AML-193 (cell line): Measurements from ENCODE around the gene KCNJ3.
"Not testable (repeated sequence)": the region's sequence is repeated elsewhere in the genome, so short reads cannot be mapped to it uniquely, and the experiment has no call there.

Experiments used
- DNase-seq, 2 experiments: peaks; one replicate each; lab custom pipeline; 2025; lab: John Stamatoyannopoulos, UW

KCNJ3 gene

DNA sequence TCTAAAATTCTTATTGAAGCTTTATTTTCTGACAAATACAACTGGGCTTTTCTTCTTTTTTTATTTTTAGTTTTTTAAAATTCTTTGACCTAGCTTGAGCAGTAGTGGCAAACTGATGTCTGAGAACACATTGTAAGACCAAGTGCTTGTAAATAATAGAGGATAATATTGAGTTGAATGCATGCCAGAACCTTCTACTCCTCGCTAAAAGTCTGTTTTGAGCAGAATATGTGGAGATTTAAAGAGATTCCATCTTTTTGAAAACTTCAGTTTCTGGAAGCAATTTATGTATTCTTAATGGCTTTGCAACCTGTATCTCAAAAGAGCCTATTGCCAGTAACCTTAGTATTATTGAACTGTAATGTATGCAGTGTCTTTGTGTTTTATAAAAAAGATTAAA is 148.3 kb downstream of the KCNJ3 start:
- no peak for DNase-seq

DNA sequence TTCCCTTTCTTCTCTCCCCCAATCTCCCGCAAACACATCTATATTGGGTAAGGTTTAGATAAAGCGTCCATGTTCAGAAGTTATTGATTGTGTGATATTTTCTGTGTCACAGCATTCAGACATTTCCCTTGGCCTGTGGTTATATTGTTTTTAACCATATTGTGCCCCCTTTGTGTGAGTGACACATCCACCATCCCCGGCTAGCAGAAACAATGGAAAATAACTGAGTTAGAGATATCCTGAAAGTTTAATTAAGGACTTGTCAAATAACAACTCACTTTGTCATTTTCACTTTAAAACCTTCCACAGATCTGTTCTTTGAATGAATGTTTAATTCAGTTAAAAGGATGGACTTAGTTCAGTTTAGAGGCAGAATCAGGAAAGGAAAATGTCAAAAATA is 151.0 kb downstream of the KCNJ3 start:
- no peak for DNase-seq

DNA sequence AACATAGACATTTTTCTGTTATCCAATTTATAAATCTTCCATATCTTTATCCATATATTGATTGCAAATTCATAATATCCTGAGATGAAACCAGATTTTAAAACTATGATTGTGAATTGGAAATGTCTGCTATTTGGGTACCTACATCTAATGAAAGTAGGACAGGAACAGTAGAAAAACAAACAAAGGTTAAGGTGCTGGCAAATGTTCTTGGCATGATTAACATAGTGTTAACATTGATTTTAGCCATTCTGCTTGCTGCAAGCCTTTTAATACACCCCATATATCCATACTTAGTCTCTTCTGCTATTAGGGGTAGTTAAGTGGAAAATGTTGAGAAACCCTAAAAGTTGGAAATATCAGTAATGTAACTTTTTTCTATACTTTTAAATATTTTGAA is 152.0 kb downstream of the KCNJ3 start:
- no peak for DNase-seq

DNA sequence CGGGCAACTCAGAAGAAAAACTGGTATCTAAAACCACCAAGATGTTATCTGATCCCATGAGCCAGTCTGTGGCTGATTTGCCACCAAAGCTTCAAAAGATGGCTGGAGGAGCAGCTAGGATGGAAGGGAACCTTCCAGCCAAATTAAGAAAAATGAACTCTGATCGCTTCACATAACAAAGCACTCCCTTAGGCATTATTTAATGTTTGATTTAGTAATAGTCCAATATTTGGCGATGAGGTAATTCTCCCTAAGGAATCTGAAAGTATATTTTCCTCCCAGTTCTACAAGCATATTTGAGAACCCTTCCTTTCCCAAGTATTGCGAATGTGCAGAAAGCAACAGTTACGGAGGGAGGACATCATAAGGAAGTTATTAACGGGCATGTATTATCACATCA is 156.6 kb downstream of the KCNJ3 start:
- DNase-seq = no peak

DNA sequence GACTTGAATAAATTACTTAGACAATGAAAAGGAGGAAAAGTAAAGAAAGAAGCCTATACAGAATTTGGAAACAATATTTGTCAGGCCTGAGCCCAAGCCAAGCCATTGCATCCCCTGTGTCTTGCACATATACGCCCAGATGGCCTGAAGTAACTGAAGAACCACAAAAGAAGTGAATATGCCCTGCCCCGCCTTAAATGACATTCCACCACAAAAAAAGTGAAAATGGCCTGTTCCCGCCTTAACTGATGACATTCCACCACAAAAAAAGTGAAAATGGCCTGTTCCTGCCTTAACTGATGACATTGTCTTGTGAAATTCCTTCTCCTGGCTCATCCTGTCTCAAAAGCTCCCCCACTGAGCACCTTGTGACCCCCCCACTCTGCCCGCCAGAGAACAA is 168.7 kb downstream of the KCNJ3 start:
- not testable (repeated sequence) for DNase-seq

DNA sequence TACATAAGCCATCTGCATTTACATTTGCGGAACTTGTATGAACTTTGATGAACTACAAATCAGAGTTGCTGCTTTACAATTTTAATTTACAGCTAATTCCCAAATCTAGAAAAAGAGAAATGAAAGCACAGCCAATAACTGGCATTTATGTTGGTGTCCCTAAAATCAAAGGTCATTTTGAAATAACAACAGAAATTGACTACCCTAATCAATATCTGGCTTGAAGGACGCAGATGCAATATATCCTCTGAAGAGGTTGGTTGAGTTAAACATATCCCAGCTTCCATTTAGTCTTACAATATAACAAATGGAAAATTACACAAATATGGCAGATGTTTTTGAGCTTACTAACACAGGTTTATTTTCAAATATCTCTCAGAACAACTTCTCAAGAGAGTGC is 177.5 kb downstream of the KCNJ3 start:
- no peak for DNase-seq

DNA sequence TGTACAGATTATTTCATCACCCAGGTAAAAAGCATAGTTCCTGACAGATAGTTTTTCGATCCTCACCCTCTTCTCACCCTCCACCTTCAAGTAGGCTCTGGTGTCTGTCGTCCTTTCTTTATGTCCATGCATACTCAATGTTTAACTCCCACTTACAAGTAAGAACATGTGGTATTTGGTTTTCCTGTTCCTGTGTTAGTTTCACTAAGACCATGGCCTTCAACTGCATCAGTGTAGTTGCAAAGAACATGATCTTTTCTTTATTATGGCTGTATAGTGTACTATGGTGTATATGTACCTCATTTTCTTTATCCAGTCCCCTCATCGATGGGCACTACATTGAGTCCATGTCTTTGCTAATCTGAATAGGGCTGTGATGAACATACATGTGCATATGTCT is 184.2 kb downstream of the KCNJ3 start:
- no peak for DNase-seq

DNA sequence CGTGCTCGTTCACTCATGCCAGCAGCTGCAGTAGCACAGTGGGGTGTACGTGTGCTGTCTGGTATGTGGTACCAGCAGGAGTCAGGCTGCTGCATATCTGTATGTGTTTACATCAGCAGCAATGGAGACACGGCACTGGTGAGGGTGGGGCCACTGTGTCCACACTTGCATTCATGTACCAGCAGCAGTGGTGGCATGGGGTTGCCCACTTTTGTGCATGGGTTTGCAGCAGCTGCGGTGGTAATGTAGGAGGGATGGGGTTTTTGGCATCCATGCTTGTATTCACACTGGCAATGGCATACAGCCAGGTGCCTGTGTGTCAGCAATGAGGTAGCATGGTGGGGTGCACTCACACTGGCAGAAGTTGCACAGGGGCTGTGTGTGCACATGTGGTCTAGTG is 187.8 kb downstream of the KCNJ3 start:
- no peak for DNase-seq

DNA sequence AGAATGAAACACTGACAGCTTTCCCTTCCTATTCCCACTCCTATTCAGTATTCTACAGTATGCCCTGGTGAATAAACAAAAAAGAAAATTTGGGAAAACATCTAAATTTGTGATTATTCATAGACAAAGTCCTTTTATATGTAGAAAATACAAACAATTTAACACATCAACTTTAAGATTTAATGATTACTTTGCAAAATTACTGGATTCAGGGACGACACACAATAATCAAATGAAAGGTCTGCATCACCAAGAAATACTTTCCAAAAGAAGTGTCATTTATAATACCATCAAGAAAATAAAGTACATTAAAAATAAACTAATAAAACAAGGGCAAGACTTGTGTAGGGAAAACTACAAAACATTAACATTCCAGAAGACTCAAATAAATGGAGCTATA is 199.8 kb downstream of the KCNJ3 start:
- DNase-seq = no peak

DNA sequence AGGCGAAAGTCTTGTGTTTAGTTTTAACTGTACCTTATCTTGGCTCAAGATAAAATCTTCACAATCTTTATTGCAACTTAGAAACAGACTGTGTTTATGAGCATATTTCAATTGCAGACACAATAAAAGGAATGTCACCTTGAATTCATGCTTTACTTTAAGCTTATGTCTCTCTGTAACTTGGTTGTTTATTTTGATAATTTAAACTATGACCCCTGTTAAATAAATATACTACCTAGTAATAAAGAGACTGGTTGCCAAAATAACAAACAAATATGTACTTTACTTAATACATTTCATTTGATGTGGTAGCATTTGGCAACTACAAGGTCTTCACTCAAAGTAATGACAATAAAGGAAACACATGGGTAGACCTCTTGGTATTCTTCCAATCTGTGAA is 202.6 kb downstream of the KCNJ3 start:
- DNase-seq = no peak
